Colonic mucosa (tissue), 4 donors: ENCODE results near the gene ARF5. TPM values are rescaled to one million over a fixed set of nuclear protein-coding genes. Genes with fewer than 3 reads are reported as not detected.

Source experiments
- DNase-seq: peaks from one replicate; pipeline ENCODE4 v3.0.0-alpha.2; 2020
- H3K27ac ChIP-seq: fragments of 200-600 bp; one replicate; pipeline ENCODE4 v1.8.0; 2021
- H3K27me3 ChIP-seq: fragments of 200-600 bp; one replicate; pipeline ENCODE4 v1.8.0; 2021
- H3K36me3 ChIP-seq: fragments of 200-600 bp; one replicate; pipeline ENCODE4 v1.8.0; 2021
- H3K4me1 ChIP-seq: fragments of 200-600 bp; one replicate; pipeline ENCODE4 v1.8.0; 2021; ENCODE audit warnings: mild to moderate bottlenecking
- H3K4me3 ChIP-seq: fragments of 200-600 bp; one replicate; pipeline ENCODE4 v1.8.0; 2021
- H3K9ac ChIP-seq, 2 donors: one replicate each; pipeline ENCODE4 v1.7.0; 2013; ENCODE audit warnings: control low read depth in 2 of 2, low read depth in 2 of 2, low read length in 2 of 2
- H3K9me3 ChIP-seq: fragments of 200-600 bp; one replicate; pipeline ENCODE4 v1.8.0; 2021
- CTCF ChIP-seq: fragments of 200-600 bp; IDR thresholded peaks from one replicate; pipeline ENCODE4 v1.8.0; 2022; ENCODE audit warnings: antibody characterized with exemption, mild to moderate bottlenecking
- intact Hi-C: fragments of 100-400 bp; cut with DNase I; formaldehyde crosslinking; loops from one replicate; pipeline ENCODE4 v1.14.1; 2022
- total RNA-seq, 2 donors: library from RNA; stranded (reverse); fragmentation: NEBNext Ultra II Directional in 1 of 2; extraction: Animal tissue kit (Norgen Biotek cat#: 25700) in 1 of 2; gene quantifications; one replicate each; pipeline ENCODE4 v1.2.1, GENCODE V29; 2021
- donor health status: healthy.
- donor health status: DM: no; HTN: no; CAD: no.
- donor health status: DM: no; HTN: no; CAD: no.

ARF5 gene
- total RNA-seq, 2 donors from 2014 or later: 150 to 178 TPM

GRCh38 chr7:127595737-127596136 is 7.5 kb downstream of the ARF5 start:
- no peak overlapping the region for H3K9ac ChIP-seq
- no peak for DNase-seq
- no peak overlapping the region for H3K4me3 ChIP-seq
- peaks cover 8% of the 10 kb centered on the region for H3K36me3 ChIP-seq
- H3K9me3 ChIP-seq: no peaks in the 10 kb centered on the region
- TF ChIP-seq CTCF: no peak
- H3K27me3 ChIP-seq: no peaks in the 10 kb centered on the region
- no peak overlapping the region for H3K27ac ChIP-seq
- intact Hi-C loops: no loop called here
- no peaks in the 10 kb centered on the region for H3K4me1 ChIP-seq

- no peak for DNase-seq
- Histone ChIP-seq H3K27ac (no peak overlapping the region), H3K36me3 (no peaks in the 10 kb centered on the region), H3K27me3 (no peaks in the 10 kb centered on the region), H3K9ac (no peak overlapping the region), H3K4me1 (no peaks in the 10 kb centered on the region), H3K9me3 (no peaks in the 10 kb centered on the region), H3K4me3 (no peak overlapping the region)
- intact Hi-C loops: no loop called here
- no peak for TF ChIP-seq CTCF
These were observed 10.1 kb downstream of the ARF5 start for GRCh38 chr7:127598318-127598717.

GRCh38 chr7:127600885-127601284 is 12.7 kb downstream of the ARF5 start:
- DNase-seq: no peak
- Histone ChIP-seq H3K27me3 (no peaks in the 10 kb centered on the region), H3K36me3 (no peaks in the 10 kb centered on the region), H3K9ac (no peak overlapping the region), H3K9me3 (no peaks in the 10 kb centered on the region), H3K4me3 (no peak overlapping the region), H3K4me1 (no peaks in the 10 kb centered on the region), H3K27ac (no peak overlapping the region)
- intact Hi-C loops: no loop called here
- no peak for TF ChIP-seq CTCF

- no peak for TF ChIP-seq CTCF
- no peaks in the 10 kb centered on the region for H3K27me3 ChIP-seq
- H3K4me1 ChIP-seq: no peaks in the 10 kb centered on the region
- H3K27ac ChIP-seq: no peak overlapping the region
- no peak overlapping the region for H3K9ac ChIP-seq
- no peaks in the 10 kb centered on the region for H3K9me3 ChIP-seq
- DNase-seq: no peak
- no peaks in the 10 kb centered on the region for H3K36me3 ChIP-seq
- intact Hi-C loops: no loop called here
- H3K4me3 ChIP-seq: no peak overlapping the region
These were observed 20.2 kb downstream of the ARF5 start for GRCh38 chr7:127608446-127608845.

GRCh38 chr7:127609297-127609696 is 21.1 kb downstream of the ARF5 start:
- H3K4me3 ChIP-seq: no peak overlapping the region
- no peaks in the 10 kb centered on the region for H3K4me1 ChIP-seq
- H3K9ac ChIP-seq: no peak overlapping the region
- intact Hi-C loops: no loop called here
- H3K9me3 ChIP-seq: no peaks in the 10 kb centered on the region
- TF ChIP-seq CTCF: no peak
- no peaks in the 10 kb centered on the region for H3K36me3 ChIP-seq
- no peak overlapping the region for H3K27ac ChIP-seq
- no peak for DNase-seq
- H3K27me3 ChIP-seq: no peaks in the 10 kb centered on the region

- no peaks in the 10 kb centered on the region for H3K4me1 ChIP-seq
- no peaks in the 10 kb centered on the region for H3K36me3 ChIP-seq
- no peak for DNase-seq
- TF ChIP-seq CTCF: no peak
- no peak overlapping the region for H3K27ac ChIP-seq
- no peaks in the 10 kb centered on the region for H3K9me3 ChIP-seq
- no peaks in the 10 kb centered on the region for H3K27me3 ChIP-seq
- intact Hi-C loops: no loop called here
- no peak overlapping the region for H3K9ac ChIP-seq
- H3K4me3 ChIP-seq: no peak overlapping the region
These were observed 24.1 kb downstream of the ARF5 start for GRCh38 chr7:127612263-127612662.
